ENCODE results near the gene RFFL.

Gene RFFL

DNA sequence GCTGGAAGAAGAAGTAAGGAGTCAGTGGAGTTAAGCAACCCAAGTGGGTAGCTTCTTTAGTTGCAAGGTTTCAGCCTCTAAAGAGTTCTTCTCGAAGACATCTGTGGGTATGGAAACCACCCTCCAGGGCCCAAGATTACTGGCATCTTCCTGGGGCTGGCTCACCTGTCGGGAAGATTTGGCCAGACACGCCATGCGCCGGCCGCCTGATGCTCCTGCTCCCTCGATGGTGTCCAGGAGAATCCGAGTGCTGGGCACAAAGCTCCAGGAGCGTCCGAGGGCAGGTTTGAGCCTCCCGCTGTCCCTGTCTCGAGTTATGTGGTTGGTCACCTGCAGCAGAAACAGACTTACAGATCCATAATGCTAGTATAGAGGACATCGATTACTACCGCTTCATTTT lies 37.5 kb upstream of the RFFL start:
- TF ChIP-seq, protein P1, sequence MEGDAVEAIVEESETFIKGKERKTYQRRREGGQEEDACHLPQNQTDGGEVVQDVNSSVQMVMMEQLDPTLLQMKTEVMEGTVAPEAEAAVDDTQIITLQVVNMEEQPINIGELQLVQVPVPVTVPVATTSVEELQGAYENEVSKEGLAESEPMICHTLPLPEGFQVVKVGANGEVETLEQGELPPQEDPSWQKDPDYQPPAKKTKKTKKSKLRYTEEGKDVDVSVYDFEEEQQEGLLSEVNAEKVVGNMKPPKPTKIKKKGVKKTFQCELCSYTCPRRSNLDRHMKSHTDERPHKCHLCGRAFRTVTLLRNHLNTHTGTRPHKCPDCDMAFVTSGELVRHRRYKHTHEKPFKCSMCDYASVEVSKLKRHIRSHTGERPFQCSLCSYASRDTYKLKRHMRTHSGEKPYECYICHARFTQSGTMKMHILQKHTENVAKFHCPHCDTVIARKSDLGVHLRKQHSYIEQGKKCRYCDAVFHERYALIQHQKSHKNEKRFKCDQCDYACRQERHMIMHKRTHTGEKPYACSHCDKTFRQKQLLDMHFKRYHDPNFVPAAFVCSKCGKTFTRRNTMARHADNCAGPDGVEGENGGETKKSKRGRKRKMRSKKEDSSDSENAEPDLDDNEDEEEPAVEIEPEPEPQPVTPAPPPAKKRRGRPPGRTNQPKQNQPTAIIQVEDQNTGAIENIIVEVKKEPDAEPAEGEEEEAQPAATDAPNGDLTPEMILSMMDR (conservative IDR thresholded peaks at IDR 0.05; ENCODE audit: low read depth, low read length): no peak
- H3K36me3 ChIP-seq (ENCODE audit: insufficient read depth): 0 out of 2 replicates have a peak, but pooled peaks cover 5% of the 10 kb centered on the region
- H3K4me1 ChIP-seq (ENCODE audit: low read depth, poor library complexity, severe bottlenecking): no peaks in the 10 kb centered on the region
- H3K27me3 ChIP-seq (ENCODE audit: insufficient read depth, low read depth): no peaks in the 10 kb centered on the region
- no peak overlapping the region for H2AFZ ChIP-seq (ENCODE audit: low read depth)
- no peak overlapping the region for H3K9ac ChIP-seq
- no peaks in the 10 kb centered on the region for H4K20me1 ChIP-seq (ENCODE audit: insufficient read depth)
- H3K4me2 ChIP-seq: no peak overlapping the region
- H3K4me3 ChIP-seq (IDR thresholded peaks at IDR 0.05; ENCODE audit: insufficient read depth, low read depth, low read length): no peak overlapping the region
- no peaks in the 10 kb centered on the region for H3K79me2 ChIP-seq (ENCODE audit: insufficient read depth, low read depth)
- H3K27ac ChIP-seq: no peak overlapping the region

DNA sequence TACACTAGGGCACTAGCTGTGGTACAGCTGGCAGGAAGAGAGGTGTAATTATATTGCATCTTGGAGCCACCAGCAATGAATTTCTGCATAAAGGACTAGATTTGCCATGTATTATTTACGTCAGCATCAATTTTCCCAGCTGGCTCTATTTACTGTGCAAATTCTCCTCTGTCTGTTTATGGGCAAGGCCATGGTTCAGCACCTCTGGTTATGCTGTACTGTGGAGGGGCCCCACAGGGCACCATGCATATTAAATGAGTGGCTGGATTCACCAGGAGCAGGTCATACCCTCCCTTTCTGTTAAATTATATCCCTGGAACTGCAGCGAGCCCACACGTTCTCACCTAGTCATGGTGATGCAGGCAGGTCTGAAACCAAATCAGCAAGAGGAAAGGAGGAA lies 36.4 kb upstream of the RFFL start:
- H3K4me2 ChIP-seq: no peak overlapping the region
- TF ChIP-seq, protein P1 (conservative IDR thresholded peaks at IDR 0.05; ENCODE audit: low read depth, low read length): no peak
- H3K9ac ChIP-seq: no peak overlapping the region
- H3K36me3 ChIP-seq (ENCODE audit: insufficient read depth): 0 out of 2 replicates have a peak, but pooled peaks cover 5% of the 10 kb centered on the region
- H3K4me1 ChIP-seq (ENCODE audit: low read depth, poor library complexity, severe bottlenecking): no peaks in the 10 kb centered on the region
- no peak overlapping the region for H2AFZ ChIP-seq (ENCODE audit: low read depth)
- H3K27ac ChIP-seq: no peak overlapping the region
- H4K20me1 ChIP-seq (ENCODE audit: insufficient read depth): no peaks in the 10 kb centered on the region
- no peaks in the 10 kb centered on the region for H3K79me2 ChIP-seq (ENCODE audit: insufficient read depth, low read depth)
- no peaks in the 10 kb centered on the region for H3K27me3 ChIP-seq (ENCODE audit: insufficient read depth, low read depth)
- no peak overlapping the region for H3K4me3 ChIP-seq (IDR thresholded peaks at IDR 0.05; ENCODE audit: insufficient read depth, low read depth, low read length)

GRCh38 chr17:35097776-35098175 lies 34.3 kb upstream of the RFFL start:
- H3K4me3 ChIP-seq (IDR thresholded peaks at IDR 0.05; ENCODE audit: insufficient read depth, low read depth, low read length): no peak overlapping the region
- no peaks in the 10 kb centered on the region for H4K20me1 ChIP-seq (ENCODE audit: insufficient read depth)
- TF ChIP-seq, protein P1 (conservative IDR thresholded peaks at IDR 0.05; ENCODE audit: low read depth, low read length): no peak
- no peak overlapping the region for H3K4me2 ChIP-seq
- no peak overlapping the region for H2AFZ ChIP-seq (ENCODE audit: low read depth)
- no peaks in the 10 kb centered on the region for H3K79me2 ChIP-seq (ENCODE audit: insufficient read depth, low read depth)
- H3K4me1 ChIP-seq (ENCODE audit: low read depth, poor library complexity, severe bottlenecking): no peaks in the 10 kb centered on the region
- 0 out of 2 replicates have a peak, but pooled peaks cover 5% of the 10 kb centered on the region for H3K36me3 ChIP-seq (ENCODE audit: insufficient read depth)
- H3K27me3 ChIP-seq (ENCODE audit: insufficient read depth, low read depth): no peaks in the 10 kb centered on the region
- H3K27ac ChIP-seq: no peak overlapping the region
- no peak overlapping the region for H3K9ac ChIP-seq

- Histone ChIP-seq H4K20me1 (ENCODE audit: insufficient read depth) (no peaks in the 10 kb centered on the region), H3K4me1 (ENCODE audit: low read depth, poor library complexity, severe bottlenecking) (no peaks in the 10 kb centered on the region), H3K4me3 (IDR thresholded peaks at IDR 0.05; ENCODE audit: insufficient read depth, low read depth, low read length) (no peak overlapping the region), H3K4me2 (no peak overlapping the region), H2AFZ (ENCODE audit: low read depth) (no peak overlapping the region), H3K27me3 (ENCODE audit: insufficient read depth, low read depth) (no peaks in the 10 kb centered on the region), H3K9ac (no peak overlapping the region), H3K36me3 (ENCODE audit: insufficient read depth) (0 out of 2 replicates have a peak, but pooled peaks cover 5% of the 10 kb centered on the region), H3K79me2 (ENCODE audit: insufficient read depth, low read depth) (no peaks in the 10 kb centered on the region), H3K27ac (no peak overlapping the region)
- TF ChIP-seq, protein P1 (conservative IDR thresholded peaks at IDR 0.05; ENCODE audit: low read depth, low read length): no peak
Measured at GRCh38 chr17:35095741-35096140, 32.2 kb upstream of the RFFL start.
